Activated CD4-positive, alpha-beta T cell treated with anti-CD3 and anti-CD28 coated beads, Interleukin-2, amount 50 U/mL, for 16 hours (primary cell): ENCODE measurements around the gene PCDHGC4.
A peak's percentile ranks its signal among the peaks of the same experiment; 100 is the strongest.

Experiments
- DNase-seq: peaks from one replicate; pipeline ENCODE4 v3.0.0-alpha.2; 2020

The PCDHGC4 gene

DNA sequence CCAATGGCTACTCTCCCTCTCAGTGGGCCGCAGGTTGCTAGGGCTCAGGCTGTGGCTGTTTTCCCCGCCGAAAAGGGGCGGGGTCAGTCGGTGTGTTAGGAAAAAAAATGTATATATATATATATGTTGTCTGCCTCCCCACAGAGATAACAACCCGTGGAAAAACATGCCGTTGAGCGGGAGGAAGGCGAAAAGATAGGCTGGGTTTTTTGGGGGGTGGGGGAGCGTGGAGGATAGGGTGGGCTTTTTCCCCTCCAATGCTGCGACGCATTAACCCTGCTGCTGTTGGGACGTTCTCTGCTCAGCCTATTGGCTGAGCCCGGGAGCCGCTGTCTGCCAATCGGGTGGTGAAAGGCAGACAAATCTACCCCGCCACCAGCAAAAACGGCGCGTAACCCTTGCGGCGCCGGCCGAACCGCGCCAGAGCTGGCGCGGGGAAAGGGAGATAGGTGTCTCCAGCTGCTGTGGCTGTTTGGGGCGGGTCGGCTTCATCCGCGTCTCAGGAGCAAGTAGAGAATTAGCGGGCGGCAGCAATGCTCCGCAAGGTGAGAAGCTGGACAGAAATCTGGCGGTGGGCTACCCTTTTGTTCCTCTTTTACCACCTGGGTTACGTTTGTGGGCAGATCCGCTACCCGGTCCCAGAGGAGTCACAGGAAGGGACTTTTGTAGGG, at the start of gene PCDHGC4:
TSS of gene PCDHGC4 (plus strand) at position 390 of the 671 bp plus-strand sequence. CDS start at position 534, 144 bp downstream.
- no peak for DNase-seq

- DNase-seq = no peak
Measured at GRCh38 chr5:141437221-141437620, 47.6 kb upstream of the PCDHGC4 start.

DNA sequence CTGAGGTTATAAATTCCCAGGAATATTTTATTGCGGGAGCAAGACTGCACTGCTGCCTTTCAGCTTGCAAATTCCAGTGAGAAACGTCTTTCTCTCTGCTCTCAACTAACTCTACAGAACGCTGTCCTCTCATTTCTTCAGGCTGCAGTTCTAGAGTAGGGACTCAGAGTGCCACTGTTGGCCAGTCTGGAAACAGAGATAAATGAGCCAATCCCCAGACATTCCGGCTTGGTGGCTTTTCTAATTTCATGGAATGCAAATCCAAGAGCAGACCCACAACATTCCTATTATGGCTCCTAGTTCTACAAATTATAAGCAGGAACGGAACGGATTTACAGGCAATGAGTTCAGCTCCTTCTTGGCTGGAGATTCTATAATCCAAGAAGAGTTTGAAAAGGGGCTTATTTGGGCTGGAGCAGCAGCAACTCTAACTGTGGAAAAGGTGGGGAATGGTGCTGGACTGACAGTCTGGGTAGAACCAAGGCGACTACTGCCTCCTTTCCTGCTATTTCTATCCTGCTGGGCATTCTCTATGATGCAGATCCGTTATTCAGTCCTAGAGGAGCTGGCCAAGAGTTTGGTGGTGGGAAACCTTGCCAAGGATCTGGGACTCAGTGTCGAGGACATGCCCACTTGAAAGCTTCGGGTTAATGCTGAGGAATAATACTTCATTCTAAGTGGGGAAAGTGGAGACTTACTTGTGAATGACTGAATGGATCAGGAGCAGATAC, 45.3 kb upstream of the PCDHGC4 start:
- no peak for DNase-seq

DNA sequence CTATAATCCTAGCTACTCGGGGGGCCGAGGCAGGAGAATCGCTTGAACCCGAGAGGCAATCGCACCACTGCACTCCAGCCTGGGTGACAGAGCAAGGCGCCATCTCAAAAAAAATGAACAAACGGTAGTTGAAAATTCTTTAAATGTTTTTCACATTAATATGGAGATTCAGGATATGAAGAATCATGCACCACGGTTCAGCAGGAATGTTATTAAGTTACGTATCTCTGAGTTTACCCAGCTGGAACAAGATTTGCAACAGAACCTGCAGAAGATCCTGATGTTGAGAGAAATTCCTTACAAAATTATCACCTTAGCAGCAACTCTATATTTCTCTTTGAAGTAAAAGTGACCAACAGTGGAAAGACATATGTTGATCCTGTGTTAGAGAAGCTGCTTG, 44.5 kb upstream of the PCDHGC4 start:
- DNase-seq = no peak

- DNase-seq = no peak
Measured at GRCh38 chr5:141441571-141442170, 43.2 kb upstream of the PCDHGC4 start.

DNA sequence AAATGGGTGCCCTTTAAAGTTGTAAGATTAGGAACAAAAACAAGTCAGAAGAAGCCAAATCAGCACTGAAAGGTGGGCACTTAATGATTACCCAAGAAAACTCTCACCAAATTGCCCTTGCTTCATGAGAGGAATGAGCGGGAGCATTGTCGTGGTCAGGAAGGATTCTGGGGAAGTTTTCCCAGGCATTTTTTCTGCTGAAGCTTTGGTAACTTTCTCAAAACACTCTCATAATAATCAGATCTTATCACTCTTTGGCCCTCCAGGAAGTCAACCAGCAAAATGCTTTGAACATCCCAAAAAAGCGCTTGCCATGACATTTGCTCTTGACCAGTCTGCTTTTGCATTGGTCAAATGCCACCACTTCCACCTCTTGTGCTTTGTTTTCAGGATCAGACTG, 19.5 kb upstream of the PCDHGC4 start:
- DNase-seq = no peak

GRCh38 chr5:141475625-141476131, 9.2 kb upstream of the PCDHGC4 start, which contains the start of gene PCDHGC3:
TSS of gene PCDHGC3 (plus strand) at chr5:141475966. CDS start at chr5:141476117, 151 bp downstream.
- peak; percentile 42 for DNase-seq

DNA sequence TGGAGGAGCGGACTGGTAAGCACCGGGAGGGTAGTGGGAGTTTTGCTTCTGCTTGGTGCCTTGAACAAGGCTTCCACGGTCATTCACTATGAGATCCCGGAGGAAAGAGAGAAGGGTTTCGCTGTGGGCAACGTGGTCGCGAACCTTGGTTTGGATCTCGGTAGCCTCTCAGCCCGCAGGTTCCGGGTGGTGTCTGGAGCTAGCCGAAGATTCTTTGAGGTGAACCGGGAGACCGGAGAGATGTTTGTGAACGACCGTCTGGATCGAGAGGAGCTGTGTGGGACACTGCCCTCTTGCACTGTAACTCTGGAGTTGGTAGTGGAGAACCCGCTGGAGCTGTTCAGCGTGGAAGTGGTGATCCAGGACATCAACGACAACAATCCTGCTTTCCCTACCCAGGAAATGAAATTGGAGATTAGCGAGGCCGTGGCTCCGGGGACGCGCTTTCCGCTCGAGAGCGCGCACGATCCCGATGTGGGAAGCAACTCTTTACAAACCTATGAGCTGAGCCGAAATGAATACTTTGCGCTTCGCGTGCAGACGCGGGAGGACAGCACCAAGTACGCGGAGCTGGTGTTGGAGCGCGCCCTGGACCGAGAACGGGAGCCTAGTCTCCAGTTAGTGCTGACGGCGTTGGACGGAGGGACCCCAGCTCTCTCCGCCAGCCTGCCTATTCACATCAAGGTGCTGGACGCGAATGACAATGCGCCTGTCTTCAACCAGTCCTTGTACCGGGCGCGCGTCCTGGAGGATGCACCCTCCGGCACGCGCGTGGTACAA, 8.5 kb upstream of the PCDHGC4 start:
- DNase-seq = no peak

DNA sequence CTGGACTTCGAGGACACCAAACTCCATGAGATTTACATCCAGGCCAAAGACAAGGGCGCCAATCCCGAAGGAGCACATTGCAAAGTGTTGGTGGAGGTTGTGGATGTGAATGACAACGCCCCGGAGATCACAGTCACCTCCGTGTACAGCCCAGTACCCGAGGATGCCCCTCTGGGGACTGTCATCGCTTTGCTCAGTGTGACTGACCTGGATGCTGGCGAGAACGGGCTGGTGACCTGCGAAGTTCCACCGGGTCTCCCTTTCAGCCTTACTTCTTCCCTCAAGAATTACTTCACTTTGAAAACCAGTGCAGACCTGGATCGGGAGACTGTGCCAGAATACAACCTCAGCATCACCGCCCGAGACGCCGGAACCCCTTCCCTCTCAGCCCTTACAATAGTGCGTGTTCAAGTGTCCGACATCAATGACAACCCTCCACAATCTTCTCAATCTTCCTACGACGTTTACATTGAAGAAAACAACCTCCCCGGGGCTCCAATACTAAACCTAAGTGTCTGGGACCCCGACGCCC, 7.7 kb upstream of the PCDHGC4 start:
- DNase-seq = no peak

DNA sequence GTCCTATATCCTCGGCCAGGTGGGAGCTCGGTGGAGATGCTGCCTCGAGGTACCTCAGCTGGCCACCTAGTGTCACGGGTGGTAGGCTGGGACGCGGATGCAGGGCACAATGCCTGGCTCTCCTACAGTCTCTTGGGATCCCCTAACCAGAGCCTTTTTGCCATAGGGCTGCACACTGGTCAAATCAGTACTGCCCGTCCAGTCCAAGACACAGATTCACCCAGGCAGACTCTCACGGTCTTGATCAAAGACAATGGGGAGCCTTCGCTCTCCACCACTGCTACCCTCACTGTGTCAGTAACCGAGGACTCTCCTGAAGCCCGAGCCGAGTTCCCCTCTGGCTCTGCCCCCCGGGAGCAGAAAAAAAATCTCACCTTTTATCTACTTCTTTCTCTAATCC, 7.0 kb upstream of the PCDHGC4 start:
- no peak for DNase-seq

DNA sequence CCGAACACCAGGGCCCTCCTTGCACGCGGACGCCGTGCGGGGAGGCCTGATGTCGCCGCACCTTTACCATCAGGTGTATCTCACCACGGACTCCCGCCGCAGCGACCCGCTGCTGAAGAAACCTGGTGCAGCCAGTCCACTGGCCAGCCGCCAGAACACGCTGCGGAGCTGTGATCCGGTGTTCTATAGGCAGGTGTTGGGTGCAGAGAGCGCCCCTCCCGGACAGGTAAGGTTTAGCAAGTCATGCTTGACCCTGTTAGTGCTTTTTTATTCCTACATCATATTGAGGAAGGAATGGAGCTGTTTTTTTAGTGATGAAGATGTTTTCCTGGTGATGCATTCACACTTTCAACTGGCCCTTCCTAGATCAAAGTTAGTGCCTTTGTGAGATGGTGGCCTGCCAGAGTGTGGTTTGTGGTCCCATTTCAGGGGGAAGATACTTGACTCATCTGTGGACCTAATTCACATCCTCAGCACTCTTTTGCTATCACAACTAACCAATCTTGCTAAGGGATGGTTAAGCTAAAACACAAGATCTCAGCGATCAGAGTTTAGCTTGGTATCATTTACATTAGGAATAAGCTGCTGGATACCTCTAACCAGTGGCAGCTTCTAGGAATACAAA, 6.4 kb upstream of the PCDHGC4 start:
- DNase-seq = peak; percentile 14

- DNase-seq = no peak
Measured at GRCh38 chr5:141479776-141480175, 5.1 kb upstream of the PCDHGC4 start.

DNA sequence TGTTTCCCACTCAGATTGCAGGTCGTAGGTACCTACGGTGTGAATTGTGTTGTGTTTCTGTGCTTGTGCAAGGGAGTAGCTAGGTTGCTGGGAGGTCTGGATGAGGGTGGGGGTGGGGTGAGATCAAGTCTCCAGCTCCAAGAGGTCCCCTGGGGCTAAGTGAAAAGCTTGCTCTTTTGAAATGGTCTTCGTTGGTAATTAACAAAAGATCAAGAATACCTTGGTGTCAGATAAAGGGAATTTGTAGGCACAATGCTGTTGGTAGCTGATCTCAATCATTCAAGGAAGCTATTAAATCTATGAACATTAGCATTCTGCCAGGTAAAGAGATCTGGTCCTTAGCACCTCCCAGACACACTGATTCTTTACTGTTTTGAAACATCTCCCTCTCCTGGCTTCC, 928 bp upstream of the PCDHGC4 start:
- DNase-seq = no peak

DNA sequence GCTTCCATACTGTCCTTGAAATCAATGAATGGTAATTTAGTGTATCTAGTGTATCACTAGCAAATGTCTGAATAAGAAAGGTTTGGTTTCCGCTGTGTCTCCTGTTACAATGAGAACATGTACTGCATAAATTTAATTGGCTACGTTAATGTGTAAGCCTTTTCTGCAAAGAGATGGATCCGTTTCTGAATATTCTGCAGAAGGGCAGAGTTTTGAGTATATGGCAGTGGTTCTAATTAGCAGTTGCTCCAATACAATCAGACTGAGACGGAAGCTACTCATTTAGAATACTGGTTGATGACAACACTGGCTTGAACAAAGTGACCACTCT, 555 bp upstream of the PCDHGC4 start:
- DNase-seq = no peak

GRCh38 chr5:141485321-141486055, 658 bp downstream of the PCDHGC4 start:
- no peak for DNase-seq

DNA sequence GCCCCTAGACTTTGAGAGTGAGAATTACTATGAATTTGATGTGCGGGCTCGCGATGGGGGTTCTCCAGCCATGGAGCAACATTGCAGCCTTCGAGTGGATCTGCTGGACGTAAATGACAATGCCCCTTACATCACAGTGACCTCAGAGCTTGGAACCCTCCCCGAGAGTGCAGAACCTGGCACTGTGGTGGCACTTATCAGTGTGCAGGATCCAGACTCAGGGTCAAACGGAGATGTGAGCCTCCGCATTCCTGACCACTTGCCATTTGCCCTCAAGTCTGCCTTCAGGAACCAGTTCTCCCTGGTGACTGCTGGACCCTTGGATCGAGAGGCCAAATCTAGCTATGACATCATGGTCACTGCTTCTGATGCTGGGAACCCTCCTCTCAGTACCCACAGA, 1.3 kb downstream of the PCDHGC4 start:
- no peak for DNase-seq

- DNase-seq = no peak
Measured at GRCh38 chr5:141487131-141487530, 2.3 kb downstream of the PCDHGC4 start.

DNA sequence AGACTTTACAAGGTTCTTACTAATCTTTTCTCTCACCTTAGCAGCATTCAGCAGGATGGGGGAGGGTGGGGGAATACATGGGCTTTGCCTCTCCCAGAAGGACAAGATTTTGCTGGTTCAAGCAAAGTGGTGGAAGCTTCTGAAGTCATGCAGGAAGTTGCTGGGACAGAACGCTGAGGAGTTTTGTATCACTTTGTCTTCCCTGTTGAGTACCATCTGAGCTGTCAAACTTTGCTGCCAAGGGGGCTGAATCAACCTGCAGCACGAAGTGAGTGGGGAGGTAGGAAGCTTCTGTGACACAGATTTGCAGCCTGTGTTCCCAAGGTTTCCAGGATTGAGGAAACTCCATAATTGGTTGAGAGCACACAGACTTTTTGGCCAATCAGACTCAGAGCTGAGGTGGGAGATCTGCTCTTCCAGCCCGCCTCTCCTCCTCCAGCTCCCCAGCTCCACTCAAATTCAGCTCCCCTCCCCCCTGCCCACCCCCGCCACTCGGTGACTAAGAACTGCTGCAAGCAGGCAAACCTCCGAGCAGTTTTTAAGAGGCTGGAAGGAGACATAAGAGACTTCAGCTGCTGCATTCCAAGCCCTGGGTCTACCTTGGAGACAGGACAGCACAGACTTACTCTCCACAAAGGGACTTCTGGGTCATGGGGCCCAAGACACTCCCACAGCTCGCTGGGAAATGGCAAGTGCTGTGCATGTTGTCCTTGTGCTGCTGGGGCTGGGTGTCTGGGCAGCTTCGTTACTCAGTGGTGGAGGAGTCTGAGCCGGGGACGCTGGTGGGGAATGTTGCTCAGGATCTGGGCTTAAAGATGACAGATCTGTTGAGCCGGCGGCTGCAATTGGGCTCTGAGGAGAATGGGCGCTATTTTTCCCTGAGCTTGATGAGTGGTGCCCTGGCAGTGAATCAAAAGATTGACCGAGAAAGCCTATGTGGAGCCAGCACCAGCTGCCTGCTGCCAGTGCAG, 4.0 kb downstream of the PCDHGC4 start, which contains the start of gene PCDHGC5:
TSS of gene PCDHGC5 (plus strand) at position 491 of the 971 bp plus-strand sequence. CDS start at position 651, 160 bp downstream.
- no peak for DNase-seq

DNA sequence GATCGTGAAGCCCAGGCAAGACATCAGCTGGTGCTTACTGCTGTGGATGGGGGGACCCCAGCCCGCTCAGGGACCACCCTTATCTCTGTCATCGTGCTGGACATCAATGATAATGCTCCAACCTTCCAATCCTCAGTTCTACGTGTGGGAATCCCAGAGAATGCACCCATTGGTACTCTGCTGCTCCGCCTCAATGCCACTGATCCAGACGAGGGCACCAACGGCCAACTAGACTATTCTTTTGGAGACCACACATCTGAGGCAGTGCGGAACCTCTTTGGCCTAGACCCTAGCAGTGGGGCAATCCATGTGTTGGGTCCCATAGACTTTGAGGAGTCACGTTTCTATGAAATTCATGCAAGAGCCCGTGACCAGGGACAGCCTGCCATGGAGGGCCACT, 5.0 kb downstream of the PCDHGC4 start:
- no peak for DNase-seq

- no peak for DNase-seq
Measured at GRCh38 chr5:141490271-141490670, 5.4 kb downstream of the PCDHGC4 start.
